ENCODE results near the gene DGAT2L6. TPM values are rescaled to one million over a fixed set of nuclear protein-coding genes. Genes with fewer than 3 reads are reported as not detected.
A peak's percentile ranks its signal among the peaks of the same experiment; 100 is the strongest.
"Not testable (repeated sequence)": the region's sequence is repeated elsewhere in the genome, so short reads cannot be mapped to it uniquely, and the experiment has no call there.

The DGAT2L6 gene
- total RNA-seq, 1 donor from 2014 or later: not detected

DNA sequence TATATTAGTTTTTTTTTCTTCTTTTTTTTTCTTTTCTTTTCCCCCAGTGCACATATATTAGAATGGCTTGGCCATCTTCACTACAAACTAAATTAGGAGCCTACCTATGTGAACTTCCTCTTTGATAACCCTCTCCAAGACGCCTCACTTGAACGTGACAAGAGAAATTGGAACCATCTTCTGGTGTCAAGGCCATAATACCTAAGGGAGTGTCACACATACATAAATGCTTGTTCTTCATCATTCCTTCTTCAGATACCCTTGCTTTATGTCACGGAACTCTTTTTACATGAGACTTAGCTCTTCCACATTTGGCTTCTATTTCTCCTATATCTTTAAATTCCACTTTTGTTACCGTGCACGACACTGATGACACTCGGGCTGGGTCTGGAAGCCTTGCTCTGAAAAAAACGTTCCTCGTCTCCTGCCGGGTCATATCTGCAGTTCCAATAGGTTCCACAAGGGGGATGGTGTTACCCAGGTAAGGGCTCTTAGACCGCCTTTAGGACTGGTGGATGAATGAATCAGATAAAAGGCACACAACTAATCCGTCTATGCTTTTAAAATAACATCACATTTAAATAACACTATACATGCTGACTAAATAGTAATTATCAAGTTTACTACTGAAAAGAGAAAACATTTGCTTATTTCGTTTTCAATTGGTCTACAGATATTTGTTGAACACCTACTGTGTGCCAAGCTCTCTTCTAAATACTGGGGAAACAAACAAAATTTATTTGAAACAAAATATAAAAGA, 19.9 kb downstream of the DGAT2L6 start:
- peak; percentile 42 to 57 for DNase-seq (ENCODE audit: low read depth in 2 of 2)

DNA sequence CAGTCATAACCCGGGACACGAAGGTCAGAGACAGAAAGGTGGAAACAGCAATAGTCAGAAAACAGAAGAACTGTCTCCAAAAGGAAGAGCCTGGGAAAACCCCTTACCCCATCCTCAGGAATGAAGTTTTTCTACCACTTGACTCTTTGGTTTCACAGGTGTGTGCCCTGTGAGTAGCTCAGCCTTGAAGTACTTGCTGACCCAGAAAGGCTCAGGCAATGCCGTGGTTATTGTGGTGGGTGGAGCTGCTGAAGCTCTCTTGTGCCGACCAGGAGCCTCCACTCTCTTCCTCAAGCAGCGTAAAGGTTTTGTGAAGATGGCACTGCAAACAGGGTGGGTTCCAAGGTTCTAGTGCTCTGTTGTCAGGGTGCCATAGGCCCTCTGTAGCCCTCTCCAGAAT, 24.4 kb downstream of the DGAT2L6 start:
- no peak for DNase-seq (ENCODE audit: low read depth in 2 of 2)

GRCh38 chrX:70208479-70208878, 31.2 kb downstream of the DGAT2L6 start:
- no peak for DNase-seq (ENCODE audit: low read depth in 2 of 2)

DNA sequence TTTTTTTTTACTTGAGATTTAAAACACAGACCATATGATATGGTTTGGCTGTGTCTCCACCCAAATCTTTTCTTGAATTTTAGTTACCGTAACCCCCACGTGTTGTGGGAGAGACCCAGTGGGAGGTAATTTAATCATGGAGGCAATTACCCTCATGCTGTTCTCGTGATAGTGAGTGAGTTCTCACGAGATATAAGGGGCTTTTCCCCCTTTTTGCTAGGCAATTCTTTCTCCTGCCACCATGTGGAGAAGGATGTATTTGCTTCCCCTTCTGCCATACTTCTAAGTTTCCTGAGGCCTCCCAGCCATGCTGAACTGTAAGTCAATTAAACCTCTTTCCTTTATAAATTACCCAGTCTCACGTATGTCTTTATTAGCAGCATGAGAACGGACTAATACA, 32.3 kb downstream of the DGAT2L6 start:
- not testable (repeated sequence) for DNase-seq (ENCODE audit: low read depth in 2 of 2)

GRCh38 chrX:70219938-70220764, 42.9 kb downstream of the DGAT2L6 start:
- DNase-seq (ENCODE audit: low read depth in 2 of 2): no peak

DNA sequence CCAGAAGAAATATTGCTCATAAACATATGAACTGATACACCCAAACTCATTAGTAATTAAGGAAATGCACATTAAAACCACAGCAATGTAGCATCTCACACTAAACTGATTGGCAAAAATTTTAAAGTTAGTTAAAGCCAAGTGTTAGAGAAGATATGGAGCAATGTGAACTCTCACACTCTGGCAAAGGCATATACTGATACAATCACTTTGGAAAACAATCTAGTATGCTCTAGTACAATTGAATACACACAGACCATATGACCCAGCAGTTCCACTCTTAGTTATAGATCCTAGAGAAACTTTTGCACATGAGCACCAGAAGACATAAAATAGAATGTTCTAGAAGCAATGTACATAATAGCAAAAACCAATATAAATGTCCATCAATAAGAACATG, 48.8 kb downstream of the DGAT2L6 start:
- DNase-seq (ENCODE audit: low read depth in 2 of 2): no peak

DNA sequence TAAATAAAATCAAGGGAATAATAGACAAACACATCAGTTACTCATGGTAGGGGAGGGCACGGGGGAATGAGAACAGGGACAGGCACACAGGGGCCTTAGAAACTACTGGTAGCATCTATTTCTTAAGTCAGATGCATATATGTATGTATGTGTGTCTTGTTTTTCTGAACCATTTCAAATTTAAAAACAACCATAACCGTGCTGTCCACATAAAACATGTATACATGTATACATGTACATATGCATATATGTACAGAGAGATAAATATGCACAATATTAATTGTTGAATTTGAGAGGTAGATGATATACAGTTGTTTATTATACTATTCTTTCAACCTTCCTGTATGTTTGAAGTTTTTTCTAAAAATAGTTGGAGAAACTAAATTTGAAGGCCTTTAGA, 49.4 kb downstream of the DGAT2L6 start:
- DNase-seq (ENCODE audit: low read depth in 2 of 2): no peak

- DNase-seq (ENCODE audit: low read depth in 2 of 2): no peak
Observed at GRCh38 chrX:70231666-70232065, 54.4 kb downstream of the DGAT2L6 start.

GRCh38 chrX:70234355-70234754, 57.1 kb downstream of the DGAT2L6 start, which contains the start of gene AWAT1:
AWAT1 (plus strand) TSS chrX:70234655; CDS start chrX:70234696, 41 bp downstream.
- no peak for DNase-seq (ENCODE audit: low read depth in 2 of 2)

- DNase-seq (ENCODE audit: low read depth in 2 of 2): no peak
Observed at GRCh38 chrX:70240751-70241150, 63.5 kb downstream of the DGAT2L6 start.

DNA sequence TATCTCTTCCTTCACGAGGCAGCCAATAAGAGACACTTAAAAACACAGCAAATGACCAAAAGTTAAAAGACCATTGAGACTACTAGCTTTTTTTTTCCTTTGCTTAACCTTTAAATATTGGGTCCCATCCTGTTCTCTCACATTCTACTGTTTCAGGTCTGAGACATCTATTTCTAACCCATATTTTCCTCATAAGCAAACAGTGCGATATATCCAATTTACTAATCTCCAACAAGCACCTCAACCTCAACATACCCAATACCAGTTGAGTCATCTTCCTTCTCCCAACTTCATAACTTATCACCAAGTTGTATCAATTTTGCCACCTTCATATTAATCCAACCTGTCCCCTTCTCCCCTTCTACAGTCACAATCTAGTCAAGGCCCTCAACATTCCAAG, 64.2 kb downstream of the DGAT2L6 start:
- no peak for DNase-seq (ENCODE audit: low read depth in 2 of 2)

GRCh38 chrX:70243601-70244000, 66.3 kb downstream of the DGAT2L6 start:
- DNase-seq (ENCODE audit: low read depth in 2 of 2): not testable (repeated sequence)

- no peak for DNase-seq (ENCODE audit: low read depth in 2 of 2)
Observed at GRCh38 chrX:70244881-70245280, 67.6 kb downstream of the DGAT2L6 start.

- no peak for DNase-seq (ENCODE audit: low read depth in 2 of 2)
Observed at GRCh38 chrX:70247252-70247651, 70.0 kb downstream of the DGAT2L6 start.

GRCh38 chrX:70252491-70252890, 75.2 kb downstream of the DGAT2L6 start:
- no peak for DNase-seq (ENCODE audit: low read depth in 2 of 2)

- DNase-seq (ENCODE audit: low read depth in 2 of 2): no peak
Observed at GRCh38 chrX:70253377-70254062, 76.2 kb downstream of the DGAT2L6 start.

DNA sequence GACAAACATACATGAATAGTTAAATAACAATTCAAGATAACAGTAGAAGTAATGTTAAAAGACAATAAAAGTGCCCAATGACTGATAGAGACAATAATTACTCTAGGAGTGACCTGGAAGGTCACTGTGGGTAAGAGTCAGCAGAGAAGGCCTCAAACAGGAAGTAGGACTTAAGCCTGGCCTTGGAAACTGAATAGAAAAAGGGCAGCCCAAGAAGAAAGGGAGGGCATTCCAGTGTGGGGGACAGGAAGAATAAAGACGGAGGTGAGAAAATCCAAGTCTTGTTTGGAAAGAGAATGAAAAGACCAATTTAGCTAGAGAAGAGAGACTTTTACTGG, 76.7 kb downstream of the DGAT2L6 start:
- no peak for DNase-seq (ENCODE audit: low read depth in 2 of 2)

DNA sequence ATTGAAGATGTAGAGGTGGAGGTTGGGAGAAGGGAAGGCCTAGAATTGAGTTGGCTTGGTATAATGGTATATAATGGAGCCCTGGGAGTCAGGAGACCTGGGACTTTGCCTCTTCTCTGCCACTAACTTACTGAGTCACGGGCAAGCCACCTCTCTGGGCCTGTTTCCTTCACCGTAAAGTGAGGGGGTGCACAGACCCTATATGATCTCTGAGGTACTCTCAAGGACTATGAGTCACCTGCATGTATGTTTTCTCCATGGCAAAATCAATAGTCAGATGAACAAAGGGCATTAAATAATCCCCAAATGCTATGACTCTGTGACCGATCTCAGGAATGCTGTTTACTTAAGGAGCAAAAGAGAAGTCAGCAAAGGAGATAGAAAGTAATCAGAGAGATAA, 77.6 kb downstream of the DGAT2L6 start:
- DNase-seq (ENCODE audit: low read depth in 2 of 2): no peak
